Activated CD8-positive, alpha-beta memory T cell treated with anti-CD3 and anti-CD28 coated beads, Interleukin-2, amount 50 U/mL, for 24 hours (primary cell): ENCODE data around the gene MINDY3.

Experiments
- DNase-seq: peaks from one replicate; pipeline ENCODE4 v3.0.0-alpha.2; 2020; ENCODE audit errors: extremely low read depth

The MINDY3 gene

DNA sequence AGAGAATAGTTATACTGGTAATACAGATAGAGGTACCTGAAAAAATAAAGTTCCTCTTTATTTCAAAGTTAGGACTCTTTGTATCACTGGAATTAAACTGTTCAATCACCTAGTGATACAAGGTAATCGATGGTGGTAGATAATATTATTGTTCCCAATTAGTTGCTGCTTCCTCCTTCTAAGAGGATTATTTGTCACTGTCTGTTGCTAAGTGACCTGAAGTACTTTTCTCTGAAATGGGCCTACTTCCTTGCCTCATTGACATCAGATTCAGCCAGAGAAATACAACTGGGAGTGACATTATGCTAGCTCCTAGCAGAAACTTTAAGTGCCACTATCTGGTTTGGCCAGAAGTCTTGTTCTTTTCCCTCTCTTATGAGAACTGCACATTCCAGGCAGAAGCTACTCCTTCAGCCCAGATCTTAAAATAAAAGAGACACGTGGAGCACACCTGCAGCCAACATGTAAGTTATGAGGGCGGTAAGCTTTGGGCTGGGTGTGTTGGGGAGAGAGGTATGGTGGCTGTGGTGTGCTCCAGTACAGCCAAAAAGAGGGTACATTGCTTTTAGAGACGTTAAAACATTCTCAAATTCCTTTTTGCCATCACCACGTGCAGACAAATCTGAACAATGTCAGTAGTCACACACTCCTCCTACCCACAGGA is 54.8 kb downstream of the MINDY3 start:
- DNase-seq, result no peak

GRCh38 chr10:15804109-15804508 is 56.2 kb downstream of the MINDY3 start:
- DNase-seq, result no peak

GRCh38 chr10:15802375-15802949 is 57.8 kb downstream of the MINDY3 start:
- peak; percentile 7 for DNase-seq

DNA sequence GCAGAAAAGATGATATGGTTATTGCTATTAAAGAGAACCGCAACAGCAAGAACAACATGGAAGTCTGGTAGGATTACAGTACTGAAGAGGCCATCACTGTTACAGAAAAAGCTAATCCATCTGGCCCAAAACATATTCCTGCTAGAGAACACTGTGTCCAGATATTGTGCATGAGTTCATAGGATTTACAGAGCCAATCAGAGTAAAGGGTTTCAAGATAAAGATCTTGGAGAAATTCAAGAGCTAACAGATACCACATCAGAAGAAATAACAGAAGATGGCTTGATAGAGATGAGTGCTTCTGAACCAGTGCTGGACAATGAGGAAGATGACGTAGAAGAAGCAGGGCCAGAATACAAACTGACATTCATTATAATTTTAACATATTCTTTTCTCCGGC is 58.7 kb downstream of the MINDY3 start:
- DNase-seq, result no peak

GRCh38 chr10:15801147-15801546 is 59.2 kb downstream of the MINDY3 start:
- DNase-seq, result no peak

DNA sequence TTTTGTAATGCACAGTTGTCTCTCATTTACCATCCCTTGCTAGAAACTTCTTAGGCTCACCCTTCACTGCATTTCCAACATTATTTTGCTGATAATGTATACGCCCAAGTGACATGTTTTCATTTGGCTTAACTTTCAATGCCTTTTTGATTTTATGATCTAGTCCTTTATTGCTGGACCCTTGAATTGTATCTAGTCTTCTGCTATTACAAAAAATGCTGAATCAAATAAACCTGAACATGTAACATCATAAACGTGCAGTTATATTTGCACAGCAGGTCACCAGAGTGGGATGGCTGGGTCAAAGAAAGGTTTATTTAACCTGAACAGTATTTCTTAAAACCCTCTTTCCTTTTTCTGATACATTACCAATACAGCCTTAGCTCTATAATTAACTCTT is 63.0 kb downstream of the MINDY3 start:
- DNase-seq, result no peak

DNA sequence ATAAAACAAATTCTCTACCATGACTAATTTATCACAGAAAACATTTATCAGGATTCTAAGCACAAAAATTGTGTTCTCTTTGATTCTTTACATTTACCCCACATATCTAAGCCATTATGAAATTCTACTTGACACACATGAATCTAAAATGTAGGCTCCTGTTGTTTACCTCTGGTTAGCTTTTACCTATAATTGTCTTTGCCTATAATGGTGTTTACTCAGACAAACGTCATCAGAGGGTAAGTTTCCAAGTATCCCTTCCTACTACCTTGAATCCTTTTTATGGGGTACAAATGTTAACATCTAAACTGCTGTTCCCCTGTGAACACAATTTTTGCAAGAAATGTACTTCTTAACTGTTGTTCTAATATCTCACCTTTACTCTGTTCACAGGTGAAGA is 63.5 kb downstream of the MINDY3 start:
- DNase-seq, result no peak

GRCh38 chr10:15796098-15796759 is 64.1 kb downstream of the MINDY3 start:
- no peak for DNase-seq

GRCh38 chr10:15795036-15795792 is 65.1 kb downstream of the MINDY3 start:
- DNase-seq, result no peak

GRCh38 chr10:15794569-15794968 is 65.7 kb downstream of the MINDY3 start:
- no peak for DNase-seq

DNA sequence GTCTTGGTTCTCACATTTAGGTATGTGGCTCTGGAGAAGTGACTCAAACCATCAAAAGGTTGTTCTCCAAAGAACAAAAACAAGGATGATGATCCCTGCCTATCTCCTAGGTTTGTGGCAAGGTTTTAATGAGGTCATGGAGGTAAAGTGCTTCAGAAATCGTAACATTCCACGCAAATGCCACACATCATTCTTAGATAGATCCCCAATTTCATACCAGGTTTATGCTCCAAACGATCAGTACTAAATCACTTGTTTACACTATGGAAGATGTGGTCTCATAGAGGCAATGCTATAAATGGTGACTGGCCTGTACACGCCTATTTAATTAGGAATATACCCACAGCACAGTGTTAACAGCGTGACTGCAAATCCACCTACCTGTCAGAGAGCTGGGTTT is 66.6 kb downstream of the MINDY3 start:
- DNase-seq, result no peak

DNA sequence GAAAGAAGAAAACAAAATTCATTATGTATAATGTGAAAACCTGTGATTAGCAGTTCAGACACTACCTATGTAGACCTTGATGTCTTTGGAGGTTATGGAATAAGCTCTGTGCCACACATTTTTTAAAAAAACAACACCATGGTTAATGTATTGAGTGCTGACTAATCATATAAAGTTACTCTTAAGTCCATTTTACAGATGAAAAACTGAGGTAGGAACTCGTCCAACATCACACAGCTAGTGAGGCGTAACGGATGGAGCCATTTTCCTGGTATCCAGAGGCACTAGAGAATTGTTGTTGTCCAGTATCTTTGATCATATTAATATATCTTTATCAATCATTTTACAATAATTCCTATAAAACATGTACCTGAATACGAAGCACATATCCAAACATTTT is 67.5 kb downstream of the MINDY3 start:
- DNase-seq, result no peak

GRCh38 chr10:15791816-15792524 is 68.3 kb downstream of the MINDY3 start:
- DNase-seq, result no peak

DNA sequence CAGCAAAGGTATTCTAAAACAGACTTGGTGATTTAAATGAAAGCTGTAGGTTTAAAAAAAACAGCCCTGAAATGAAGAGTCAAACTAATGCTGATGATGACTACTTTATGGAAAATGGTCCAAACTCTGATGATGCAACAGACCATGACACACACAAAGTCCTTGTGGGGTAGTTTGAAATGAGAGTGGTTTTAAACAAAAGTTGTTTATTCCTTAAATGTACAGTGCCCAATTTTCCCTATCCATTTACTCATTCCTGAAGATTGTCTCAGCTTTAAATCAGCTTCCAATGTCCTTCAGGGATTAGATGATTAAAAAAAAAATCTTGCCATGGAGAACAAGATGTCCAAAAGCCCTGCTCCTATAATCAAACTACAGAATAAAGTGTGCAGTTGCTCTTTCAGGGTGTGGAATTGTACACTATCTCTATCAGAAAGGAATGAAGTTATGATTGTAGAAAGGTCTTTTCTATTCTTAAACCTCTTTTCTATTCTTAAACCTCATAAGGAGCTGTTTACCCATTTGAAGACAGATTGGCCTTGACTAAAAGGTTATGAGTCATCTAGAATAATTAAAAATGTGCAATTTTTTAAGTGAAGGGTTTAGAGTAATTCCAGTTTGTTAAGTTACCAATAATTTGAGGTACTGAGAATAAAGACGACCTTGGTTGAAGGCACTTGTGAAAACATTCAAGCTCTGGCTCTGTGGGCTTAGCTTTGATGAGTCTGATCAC is 70.3 kb downstream of the MINDY3 start:
- DNase-seq, result no peak

- DNase-seq, result no peak
These were observed 72.9 kb downstream of the MINDY3 start for GRCh38 chr10:15787426-15787825.

DNA sequence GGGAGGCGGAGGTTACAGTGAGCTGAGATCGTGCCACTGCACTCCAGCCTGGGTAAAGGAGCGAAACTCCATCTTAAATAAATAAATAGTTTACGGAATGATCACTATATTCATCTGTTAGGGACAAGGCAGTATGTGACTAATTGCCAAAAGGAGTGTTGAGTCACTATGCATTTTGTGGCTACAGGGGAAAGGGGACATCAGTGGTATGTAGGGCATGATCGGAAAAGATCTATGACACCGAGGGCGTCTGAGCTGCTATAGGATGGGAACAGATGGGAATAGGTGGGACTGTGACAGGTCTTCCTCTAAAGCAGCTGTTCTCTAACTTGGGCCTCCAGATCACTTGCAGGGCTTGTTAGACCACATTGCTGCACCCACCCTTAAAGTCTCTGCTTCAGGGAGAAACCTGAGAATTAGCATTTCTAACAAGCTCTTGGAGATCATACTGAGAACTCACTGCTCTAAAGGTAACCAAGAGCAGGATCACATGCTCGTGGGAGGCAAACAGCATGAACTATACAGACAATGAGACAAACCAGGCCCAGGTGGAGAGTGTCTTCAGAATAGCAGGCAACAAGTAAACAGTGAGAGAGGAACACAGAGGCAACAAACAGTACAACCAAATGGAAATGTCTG is 75.5 kb downstream of the MINDY3 start:
- no peak for DNase-seq

GRCh38 chr10:15783941-15784636 is 76.2 kb downstream of the MINDY3 start:
- DNase-seq, result no peak

- DNase-seq, result no peak
These were observed 77.5 kb downstream of the MINDY3 start for GRCh38 chr10:15782851-15783250.

DNA sequence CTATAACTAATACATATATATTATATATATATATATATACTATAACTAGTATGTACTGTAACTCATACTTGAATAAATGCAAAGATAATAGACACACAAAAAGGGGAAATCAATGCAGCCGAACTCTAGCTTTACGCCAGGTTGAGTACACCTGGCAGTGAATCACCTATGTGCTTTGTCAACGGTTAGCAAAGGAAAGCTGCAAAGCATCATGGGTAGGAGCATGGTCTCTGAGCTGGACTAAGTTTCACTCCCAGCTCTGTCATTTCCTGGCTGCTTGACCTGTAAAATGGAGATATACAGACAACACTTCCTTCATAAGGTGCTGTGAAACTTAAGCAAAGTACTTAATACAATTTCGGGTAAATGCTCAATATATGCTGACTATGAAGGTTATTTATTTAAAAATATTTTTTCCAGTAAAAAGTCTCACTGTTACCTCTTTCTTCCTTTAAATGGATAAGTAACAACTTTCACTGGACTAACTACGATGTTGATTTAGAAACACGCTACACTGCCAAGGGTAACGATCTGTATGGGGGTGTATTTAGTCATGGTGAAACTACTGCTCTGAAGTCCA is 78.8 kb downstream of the MINDY3 start:
- no peak for DNase-seq
